ENCODE measurements around the gene PPP1R13B.
"Not testable (repeated sequence)": the region's sequence is repeated elsewhere in the genome, so short reads cannot be mapped to it uniquely, and the experiment has no call there.

PPP1R13B gene

DNA sequence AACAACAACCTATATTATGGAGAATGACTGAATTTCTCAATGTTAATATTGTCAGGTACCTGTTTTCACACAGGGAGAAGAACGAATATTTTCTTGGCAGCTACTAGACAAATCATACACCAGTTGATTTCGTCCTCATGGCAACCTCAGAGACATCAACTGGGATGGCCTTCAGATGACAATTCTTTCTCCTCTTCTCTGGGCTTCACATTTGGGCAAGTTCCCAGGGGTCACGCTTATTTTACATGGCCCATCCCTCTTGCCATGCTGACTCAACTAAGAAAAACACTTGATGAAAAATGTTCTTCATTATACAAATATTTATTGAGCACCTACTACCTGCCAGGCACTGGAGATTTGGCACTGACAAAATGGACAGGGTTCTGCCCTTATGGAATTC lies 29.0 kb downstream of the PPP1R13B start:
- Mint-ChIP-seq H3K9me3 (no peaks in the 10 kb centered on the region), H3K27me3 (no peaks in the 10 kb centered on the region), H3K27ac (no peak overlapping the region), H3K36me3 (peaks cover 2% of the 10 kb centered on the region in 2 donors), H3K4me1 (peaks cover 15 to 27% of the 10 kb centered on the region in 2 donors), H3K4me3 (no peak overlapping the region)
- no peak for DNase-seq
- ATAC-seq (replicated peaks) = no peak

DNA sequence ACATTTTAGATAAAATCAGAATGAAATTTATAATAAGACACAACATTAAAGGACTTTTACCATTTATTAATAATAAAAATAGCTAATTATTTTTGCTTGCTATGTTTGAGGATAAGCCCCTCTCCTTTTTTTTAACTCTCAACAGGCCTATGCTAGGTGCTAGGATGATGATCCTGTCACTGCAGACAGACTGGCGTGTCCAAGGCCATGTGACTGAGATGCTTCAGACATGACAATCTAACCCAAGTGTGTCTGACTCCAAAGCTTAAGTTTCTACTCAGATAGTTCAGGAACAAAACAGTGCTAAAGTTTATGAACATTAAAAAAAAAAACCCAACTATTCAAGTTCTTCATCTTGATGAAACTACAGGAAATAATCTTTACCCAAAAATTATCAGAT lies 29.8 kb downstream of the PPP1R13B start:
- DNase-seq (no peak), ATAC-seq (replicated peaks) (no peak)
- Mint-ChIP-seq H3K27ac (no peak overlapping the region), H3K27me3 (no peaks in the 10 kb centered on the region), H3K4me3 (no peak overlapping the region), H3K36me3 (peaks cover 2% of the 10 kb centered on the region in 2 donors), H3K9me3 (no peaks in the 10 kb centered on the region), H3K4me1 (peaks cover 15 to 27% of the 10 kb centered on the region in 2 donors)

DNA sequence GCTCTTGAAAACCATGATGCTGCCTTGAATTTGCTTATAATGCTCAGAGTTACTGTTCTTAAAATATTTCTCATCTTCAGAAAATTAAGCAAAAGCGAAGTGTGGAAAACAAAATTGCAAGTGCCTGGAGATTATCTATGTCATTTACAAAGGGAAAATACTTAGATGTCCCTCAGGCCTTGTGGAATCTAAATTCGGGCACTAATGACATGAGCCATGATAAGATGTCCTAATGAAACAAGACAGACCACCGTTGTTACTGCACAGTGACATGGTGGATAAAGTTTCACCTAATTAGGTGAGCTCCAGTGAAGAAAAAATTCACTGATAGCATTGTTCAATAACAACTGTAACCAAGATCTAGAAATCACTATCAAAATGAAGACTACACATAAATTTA lies 30.4 kb downstream of the PPP1R13B start:
- ATAC-seq (replicated peaks) (no peak), DNase-seq (no peak)
- Mint-ChIP-seq H3K4me1 (peaks cover 15 to 27% of the 10 kb centered on the region in 2 donors), H3K4me3 (no peak overlapping the region), H3K27ac (no peak overlapping the region), H3K9me3 (no peaks in the 10 kb centered on the region), H3K36me3 (peaks cover 2% of the 10 kb centered on the region in 2 donors), H3K27me3 (no peaks in the 10 kb centered on the region)

DNA sequence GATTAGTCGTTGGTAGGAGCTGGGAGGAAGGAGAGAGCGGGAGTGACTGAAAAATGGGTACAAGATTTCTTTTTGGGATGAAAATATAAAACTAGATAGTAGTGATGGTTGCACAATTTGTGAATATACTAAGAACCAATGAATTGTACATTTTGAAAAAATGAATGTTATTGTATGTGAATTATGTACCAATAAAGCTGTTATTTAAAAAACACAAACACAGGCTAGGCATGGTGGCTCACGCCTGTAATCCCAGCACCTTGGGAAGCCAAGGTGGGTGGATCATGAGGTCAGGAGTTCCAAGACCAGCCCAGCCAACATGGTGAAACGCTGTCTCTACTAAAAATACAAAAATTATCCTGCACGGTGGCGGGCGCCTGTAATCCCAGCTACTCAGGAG lies 32.1 kb downstream of the PPP1R13B start:
- H3K27ac Mint-ChIP-seq = no peak overlapping the region

DNA sequence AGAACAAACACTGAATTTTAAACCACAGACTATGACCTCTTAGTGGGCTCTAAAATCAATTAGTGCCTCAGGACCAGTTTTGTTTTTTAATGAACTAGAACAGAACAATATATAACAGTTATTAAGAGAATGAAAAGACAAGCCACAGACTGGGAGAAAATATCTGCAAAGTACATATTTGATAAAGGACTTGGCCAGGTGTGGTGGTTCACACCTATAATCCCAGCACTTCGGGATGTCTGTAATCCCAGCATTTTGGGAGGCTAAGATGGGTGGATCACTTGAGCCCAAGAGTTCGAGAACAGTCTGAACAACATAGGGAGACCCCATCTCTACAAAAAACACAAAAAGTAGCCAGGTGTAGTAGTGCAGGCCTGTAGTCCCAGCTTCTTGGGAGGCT lies 36.2 kb downstream of the PPP1R13B start:
- Mint-ChIP-seq H3K27me3 (no peaks in the 10 kb centered on the region), H3K36me3 (peaks cover 2% of the 10 kb centered on the region in 2 donors), H3K4me1 (peaks cover 9 to 11% of the 10 kb centered on the region in 2 donors), H3K9me3 (no peaks in the 10 kb centered on the region), H3K4me3 (no peak overlapping the region), H3K27ac (no peak overlapping the region)
- DNase-seq = no peak
- ATAC-seq (replicated peaks) = no peak

More for the DNA sequence above, 32.1 kb downstream of the PPP1R13B start:
- Mint-ChIP-seq H3K4me1 (peaks cover 13 to 15% of the 10 kb centered on the region in 2 donors), H3K9me3 (no peaks in the 10 kb centered on the region), H3K36me3 (peaks cover 2% of the 10 kb centered on the region in 2 donors), H3K27me3 (no peaks in the 10 kb centered on the region), H3K4me3 (no peak overlapping the region)
- no peak for DNase-seq
- ATAC-seq (replicated peaks) = no peak

DNA sequence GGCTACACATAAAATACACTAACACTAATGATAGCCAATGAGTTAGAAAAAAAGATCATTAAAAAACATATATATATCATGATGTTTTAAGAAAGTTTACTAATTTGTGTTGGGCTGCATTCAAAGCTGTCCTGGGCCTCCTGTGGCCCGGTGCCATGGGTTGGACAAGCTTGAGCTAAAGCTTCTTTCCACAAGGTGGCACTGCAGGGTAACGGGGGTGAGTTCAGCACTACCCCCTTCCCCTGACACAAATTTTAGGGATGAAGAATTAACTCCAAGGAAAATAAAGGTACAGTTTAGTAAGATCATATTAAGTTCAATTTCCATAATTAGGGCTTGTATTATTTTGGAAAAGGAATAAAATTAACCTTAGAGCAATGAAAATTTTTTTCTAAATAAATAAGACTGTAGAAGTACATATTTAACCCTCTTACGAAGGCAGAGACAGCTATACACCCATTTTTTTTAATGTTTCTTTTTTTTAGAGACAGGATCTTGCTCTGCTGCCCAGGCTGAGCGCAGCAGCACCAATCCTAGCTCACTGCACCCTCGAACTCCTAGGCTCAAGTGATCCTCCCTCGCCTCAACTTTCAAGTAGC lies 38.9 kb downstream of the PPP1R13B start:
- no peaks in the 10 kb centered on the region for H3K9me3 Mint-ChIP-seq
- no peak overlapping the region for H3K27ac Mint-ChIP-seq
- peaks cover 15 to 17% of the 10 kb centered on the region in 2 donors for H3K4me1 Mint-ChIP-seq
- ATAC-seq (replicated peaks) (peak; percentile 78 to 82), DNase-seq (peak; percentile 35)
- no peaks in the 10 kb centered on the region for H3K27me3 Mint-ChIP-seq
- H3K36me3 Mint-ChIP-seq = no peaks in the 10 kb centered on the region
- no peak overlapping the region for H3K4me3 Mint-ChIP-seq

DNA sequence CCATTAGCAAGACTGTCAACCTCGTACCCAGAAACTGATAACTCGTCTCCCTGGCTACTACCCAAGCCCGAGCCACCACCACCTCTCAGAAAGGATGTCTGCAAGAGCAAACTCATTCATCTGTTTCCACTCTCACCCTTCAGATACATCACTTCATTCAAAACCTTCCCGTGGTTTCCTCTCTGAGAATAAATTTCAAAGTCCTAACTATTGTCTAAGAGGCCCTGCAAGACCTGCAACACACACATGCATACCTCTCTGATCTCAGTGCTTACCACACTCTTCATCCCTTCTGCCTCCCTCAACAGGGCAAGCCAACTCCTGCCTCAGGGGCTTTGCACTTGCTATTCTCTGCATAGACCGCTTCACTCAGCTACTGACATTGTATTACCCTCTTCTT lies 40.6 kb downstream of the PPP1R13B start:
- ATAC-seq (replicated peaks) = peak; percentile 33 to 34
- H3K36me3 Mint-ChIP-seq = no peaks in the 10 kb centered on the region

DNA sequence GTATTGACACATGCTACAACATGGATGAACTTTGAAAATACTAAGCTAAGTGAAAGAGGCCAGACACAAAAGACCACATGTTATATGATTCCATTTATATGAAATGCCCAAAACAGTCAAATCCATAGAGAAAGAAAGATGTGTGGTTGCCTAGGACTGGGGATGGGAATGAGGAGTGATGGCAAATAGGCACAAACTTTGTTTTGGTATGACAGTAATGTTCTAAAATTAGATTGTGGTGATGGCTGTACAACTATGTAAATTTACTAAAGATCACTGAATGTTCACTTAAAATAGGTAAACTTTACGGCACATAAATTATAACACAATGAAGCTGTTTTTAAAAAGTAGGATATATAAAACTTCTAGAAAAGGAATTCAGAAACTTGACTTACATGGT lies 41.7 kb downstream of the PPP1R13B start:
- Mint-ChIP-seq H3K27me3 (no peaks in the 10 kb centered on the region), H3K36me3 (no peaks in the 10 kb centered on the region), H3K4me1 (peaks cover 15 to 17% of the 10 kb centered on the region in 2 donors), H3K9me3 (no peaks in the 10 kb centered on the region), H3K4me3 (no peak overlapping the region), H3K27ac (no peak overlapping the region)
- ATAC-seq (replicated peaks) (no peak), DNase-seq (no peak)

More for the DNA sequence above, 40.6 kb downstream of the PPP1R13B start:
- no peak for DNase-seq
- Mint-ChIP-seq H3K27me3 (no peaks in the 10 kb centered on the region), H3K4me1 (peaks cover 15 to 17% of the 10 kb centered on the region in 2 donors), H3K4me3 (no peak overlapping the region), H3K9me3 (no peaks in the 10 kb centered on the region), H3K27ac (no peak overlapping the region)

DNA sequence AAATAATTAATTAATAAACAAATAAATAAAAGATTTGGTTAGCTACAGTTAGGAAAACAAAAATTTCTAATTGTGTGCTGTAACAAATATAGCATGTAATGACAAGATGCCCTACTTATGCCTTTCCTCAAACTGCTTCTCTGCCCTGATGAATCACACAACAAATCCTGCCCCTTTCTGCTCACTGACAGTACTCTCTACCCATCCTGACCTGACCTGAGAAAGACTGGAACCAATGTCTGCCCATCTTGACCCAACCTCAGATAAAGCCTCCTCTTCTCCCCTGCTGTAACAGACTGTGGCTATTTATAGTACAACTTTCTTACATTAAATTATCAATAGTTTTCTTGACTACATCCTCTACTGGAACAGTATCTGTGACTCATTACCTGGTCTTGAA lies 43.7 kb downstream of the PPP1R13B start:
- H3K27ac Mint-ChIP-seq = no peak overlapping the region
- no peaks in the 10 kb centered on the region for H3K27me3 Mint-ChIP-seq
- no peaks in the 10 kb centered on the region for H3K9me3 Mint-ChIP-seq
- H3K36me3 Mint-ChIP-seq = no peaks in the 10 kb centered on the region
- no peak for ATAC-seq (replicated peaks)
- H3K4me3 Mint-ChIP-seq = no peak overlapping the region
- H3K4me1 Mint-ChIP-seq = peaks cover 15 to 17% of the 10 kb centered on the region in 2 donors
- DNase-seq = no peak

DNA sequence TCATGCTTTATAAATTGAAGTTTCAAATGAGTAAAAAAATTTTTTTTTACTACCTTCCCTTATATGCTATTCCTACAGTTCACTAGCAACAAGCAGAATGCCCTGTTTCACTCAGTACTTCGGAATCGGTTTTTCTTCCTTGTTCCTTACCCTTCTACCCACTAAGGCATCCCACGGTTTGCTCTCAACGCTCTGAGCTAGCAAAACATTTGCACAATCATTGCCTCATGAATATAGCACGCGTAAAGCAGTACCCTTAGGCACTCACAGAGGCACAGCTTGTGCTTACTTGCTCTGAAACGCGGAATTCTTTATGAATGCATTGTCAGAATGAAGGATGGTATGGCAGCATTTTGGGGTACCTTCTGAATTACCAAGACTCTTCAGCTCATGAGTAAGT lies 45.0 kb downstream of the PPP1R13B start:
- Mint-ChIP-seq H3K4me3 (no peak overlapping the region), H3K4me1 (peaks cover 13 to 17% of the 10 kb centered on the region in 2 donors), H3K27me3 (no peaks in the 10 kb centered on the region), H3K9me3 (no peaks in the 10 kb centered on the region), H3K27ac (no peak overlapping the region), H3K36me3 (no peaks in the 10 kb centered on the region)
- no peak for DNase-seq
- ATAC-seq (replicated peaks) = no peak

DNA sequence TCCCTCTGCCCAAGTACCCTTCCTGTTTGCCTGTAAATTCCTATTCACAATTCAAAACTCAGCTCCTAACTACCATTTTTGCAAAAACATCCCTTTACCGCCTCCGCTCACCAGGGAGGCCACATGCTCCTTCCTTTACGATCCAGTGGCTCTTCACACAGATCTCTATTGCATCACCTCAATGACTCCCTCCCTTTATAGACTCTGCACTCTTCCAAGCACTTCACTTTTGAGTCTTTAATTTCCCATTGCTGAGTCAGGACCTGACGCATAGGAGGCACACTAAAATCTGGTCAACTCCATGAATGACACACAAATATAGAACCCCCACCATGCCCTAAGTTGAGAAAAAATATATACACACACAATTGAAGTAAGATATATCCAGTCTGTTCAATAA lies 45.9 kb downstream of the PPP1R13B start:
- Mint-ChIP-seq H3K27me3 (no peaks in the 10 kb centered on the region), H3K27ac (no peak overlapping the region), H3K4me3 (no peak overlapping the region), H3K4me1 (peaks cover 5 to 10% of the 10 kb centered on the region in 2 donors), H3K36me3 (no peaks in the 10 kb centered on the region), H3K9me3 (no peaks in the 10 kb centered on the region)
- ATAC-seq (replicated peaks) (no peak), DNase-seq (no peak)

DNA sequence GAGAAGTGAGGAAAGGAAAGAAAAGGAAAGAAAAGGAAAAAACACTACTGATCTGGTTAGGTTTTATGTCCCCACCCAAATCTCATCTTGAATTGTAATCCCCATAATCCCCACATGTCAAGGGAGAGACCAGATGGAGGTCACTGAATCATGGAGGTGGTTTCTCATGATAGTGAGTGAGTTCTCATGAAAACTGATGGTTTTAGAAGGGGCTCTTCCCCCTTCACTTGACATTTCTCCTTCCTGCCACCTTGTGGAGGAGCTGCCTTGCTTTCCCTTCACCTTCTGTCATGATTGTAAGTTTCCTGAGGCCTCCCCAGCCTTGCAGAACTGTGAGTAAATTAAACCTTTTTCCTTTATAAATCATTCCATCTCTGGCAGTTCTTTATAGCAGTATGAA lies 54.2 kb downstream of the PPP1R13B start:
- peak; percentile 38 to 42 for ATAC-seq (replicated peaks)
- not testable (repeated sequence) for H3K36me3 Mint-ChIP-seq, H3K9me3 Mint-ChIP-seq, H3K27ac Mint-ChIP-seq, H3K4me3 Mint-ChIP-seq, DNase-seq, H3K27me3 Mint-ChIP-seq
- H3K4me1 Mint-ChIP-seq = peaks cover 0 to 16% of the 10 kb centered on the region in 2 donors

DNA sequence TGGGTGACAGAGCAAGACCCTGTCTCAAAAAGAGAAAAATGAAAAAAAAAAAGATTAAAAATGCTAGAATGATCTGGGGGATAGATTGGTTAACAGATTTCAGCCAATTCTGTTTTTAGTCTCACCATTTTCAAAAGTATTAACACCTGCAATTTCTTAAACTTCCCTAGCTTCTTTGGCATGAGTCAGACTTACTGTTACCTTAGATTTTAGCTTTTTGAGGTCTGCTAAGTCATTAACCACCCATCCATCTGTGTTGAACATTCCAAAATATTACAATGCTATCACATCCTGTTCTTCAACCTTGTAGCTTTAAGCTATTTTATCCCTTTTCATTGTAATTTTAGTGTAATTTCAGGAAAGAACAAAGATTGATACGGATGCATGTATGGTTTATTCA lies 59.3 kb downstream of the PPP1R13B start:
- DNase-seq = no peak
- Mint-ChIP-seq H3K27ac (no peak overlapping the region), H3K27me3 (no peaks in the 10 kb centered on the region), H3K4me3 (no peak overlapping the region), H3K36me3 (peaks cover 0 to 3% of the 10 kb centered on the region in 2 donors), H3K9me3 (no peaks in the 10 kb centered on the region), H3K4me1 (peaks cover 0 to 6% of the 10 kb centered on the region in 2 donors)
- no peak for ATAC-seq (replicated peaks)

DNA sequence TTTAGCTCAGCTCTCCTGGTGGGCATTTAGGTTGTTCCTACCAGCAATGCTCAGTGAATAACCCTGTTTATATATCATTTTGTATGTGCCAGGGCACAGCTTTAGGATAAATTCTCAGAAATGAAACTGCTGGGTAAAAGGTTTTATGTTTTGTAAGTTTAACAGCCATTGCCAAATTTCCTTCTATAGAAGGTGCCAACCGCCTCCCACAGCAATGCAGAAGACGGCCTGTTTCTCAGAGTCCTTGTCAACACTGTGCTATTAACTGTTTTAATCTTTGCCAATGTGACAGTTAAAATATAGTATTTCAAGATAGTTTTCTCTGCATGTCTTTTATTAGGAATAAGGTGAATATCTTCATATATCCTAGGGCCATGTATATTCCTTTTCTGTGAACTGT lies 65.0 kb downstream of the PPP1R13B start:
- no peaks in the 10 kb centered on the region for H3K9me3 Mint-ChIP-seq
- peaks cover 4 to 8% of the 10 kb centered on the region in 2 donors for H3K36me3 Mint-ChIP-seq
- H3K4me1 Mint-ChIP-seq = no peaks in the 10 kb centered on the region
- no peak overlapping the region for H3K4me3 Mint-ChIP-seq
- DNase-seq = no peak
- ATAC-seq (replicated peaks) = no peak
- no peak overlapping the region for H3K27ac Mint-ChIP-seq
- H3K27me3 Mint-ChIP-seq = no peaks in the 10 kb centered on the region

DNA sequence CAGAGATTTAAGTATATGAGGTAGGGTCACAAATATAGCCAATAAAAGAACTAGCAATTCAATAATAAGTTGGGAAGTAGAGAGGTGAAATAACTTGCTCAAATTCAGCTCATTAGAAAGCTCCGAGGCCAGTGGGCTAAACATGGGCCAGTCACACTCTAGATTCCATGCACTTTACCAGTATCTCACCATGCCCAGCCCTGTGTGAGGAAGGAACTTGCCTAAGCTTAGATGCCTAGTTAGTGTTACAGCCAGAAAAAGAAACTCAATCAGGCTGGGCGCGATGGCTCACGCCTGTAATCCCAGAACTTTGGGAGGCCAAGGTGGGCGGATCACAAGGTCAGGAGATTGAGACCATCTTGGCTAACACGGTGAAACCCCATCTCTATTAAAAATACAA lies 71.1 kb downstream of the PPP1R13B start:
- not testable (repeated sequence) for H3K27me3 Mint-ChIP-seq; H3K27ac Mint-ChIP-seq; H3K4me3 Mint-ChIP-seq; DNase-seq; H3K4me1 Mint-ChIP-seq; H3K9me3 Mint-ChIP-seq; ATAC-seq (replicated peaks)
- peaks cover 14 to 30% of the 10 kb centered on the region in 2 donors for H3K36me3 Mint-ChIP-seq

Measured in stimulated activated naive B cell treated with anti-CD40 and anti-IgM and Interleukin-4, amounts not matched to agents 10 μg/mL and 1 μg/mL and 100 μg/mL, for 72 hours (primary cell).